ENCODE results near the gene SERPINF2. TPM values are rescaled to one million over a fixed set of nuclear protein-coding genes. Genes with fewer than 3 reads are reported as not detected.

The SERPINF2 gene
- total RNA-seq, 1 experiment from 2014 or later: 0.68 TPM

GRCh38 chr17:1752425-1753262 lies 10.0 kb downstream of the SERPINF2 start:
- DNase-seq: peak; percentile 76
- Histone ChIP-seq H3K27me3 (ENCODE audit: insufficient read depth, low read length) (no peaks in the 10 kb centered on the region), H3K9me3 (ENCODE audit: control insufficient read depth, low read depth, low read length) (no peaks in the 10 kb centered on the region), H3K4me1 (ENCODE audit: insufficient read depth, low read length) (no peaks in the 10 kb centered on the region), H3K79me1 (ENCODE audit: insufficient read depth, low read depth, low read length, poor library complexity, severe bottlenecking) (no peaks in the 10 kb centered on the region), H3K4ac (ENCODE audit: low read depth, low read length) (no peak overlapping the region), H3T11ph (ENCODE audit: low read length) (no peak overlapping the region), H3K23me2 (ENCODE audit: insufficient read length, low read depth, low read length, poor library complexity, severe bottlenecking) (no peaks in the 10 kb centered on the region), H3K14ac (ENCODE audit: insufficient read depth, low read length) (peak overlapping the region; percentile 39; the same call in 1 of the 2 replicates), H2BK15ac (ENCODE audit: low read depth, low read length) (no peak overlapping the region), H2AK5ac (ENCODE audit: insufficient read length, low read length) (no peak overlapping the region), H3K79me2 (ENCODE audit: insufficient read depth, low read length) (no peaks in the 10 kb centered on the region), H3K4me2 (ENCODE audit: insufficient read depth, insufficient read length, low read length) (no peak overlapping the region), H3K56ac (ENCODE audit: insufficient read length, low read depth, low read length) (no peak overlapping the region), H2BK120ac (ENCODE audit: low read depth, low read length, poor library complexity, severe bottlenecking) (no peak overlapping the region), H4K91ac (ENCODE audit: insufficient read length, low read depth, low read length) (no peak overlapping the region), H4K20me1 (ENCODE audit: control insufficient read depth, insufficient read depth, insufficient read length) (no peaks in the 10 kb centered on the region), H3K23ac (ENCODE audit: insufficient read length, low read depth, low read length) (no peak overlapping the region), H3K18ac (ENCODE audit: insufficient read length, low read depth, low read length) (no peak overlapping the region), H2BK20ac (ENCODE audit: low read depth, low read length, poor library complexity, severe bottlenecking) (no peak overlapping the region), H3K27ac (ENCODE audit: insufficient read length, low read depth, low read length) (no peak overlapping the region), H2BK12ac (ENCODE audit: insufficient read length, low read depth, low read length) (no peak overlapping the region), H4K5ac (ENCODE audit: insufficient read length, low read depth, low read length) (no peak overlapping the region), H4K8ac (replicated peaks; ENCODE audit: insufficient read length, low read depth, low read length) (no peak overlapping the region), H2AFZ (ENCODE audit: low read length) (no peak overlapping the region), H2BK5ac (ENCODE audit: insufficient read length, low read length) (no peak overlapping the region), H3K9ac (ENCODE audit: extremely low read depth, insufficient read length, low read length) (no peak overlapping the region)
- peak overlapping the region in 2 of 3 experiments; percentile 7 to 47; a peak in 3 of 7 replicates for H3K27ac Mint-ChIP-seq
- H3K36me3 Mint-ChIP-seq (ENCODE audit: insufficient read depth in 1 of 3, low read depth in 3 of 3): no peaks in the 10 kb centered on the region
- H3K27me3 Mint-ChIP-seq (ENCODE audit: low read depth): no peaks in the 10 kb centered on the region; the same call in 1 of the 2 replicates
- TF ChIP-seq CTCF (conservative IDR thresholded peaks at IDR 0.05): no peak
- H3K4me1 Mint-ChIP-seq: peaks cover 21 to 28% of the 10 kb centered on the region in 2 experiments
- H3K9me3 Mint-ChIP-seq: no peaks in the 10 kb centered on the region
- WGBS (ENCODE audit: extremely low coverage, insufficient read length, low lambda C conversion rate): no CpG with 5 or more reads among the region's 18 CpGs
- H3K4me3 Mint-ChIP-seq: peak overlapping the region in 1 of 2 experiments; percentile 42; a peak in 2 of 5 replicates
